Measurements from ENCODE around the gene RNF40. TPM values are rescaled to one million over a fixed set of nuclear protein-coding genes. Genes with fewer than 3 reads are reported as not detected.

Gene RNF40
- total RNA-seq, 1 donor from 2014 or later, result 60.9 TPM

- no peak overlapping the region for H3K27ac ChIP-seq
- intact Hi-C loops (cut with DNase I), result no loop called here
- H3K36me3 ChIP-seq, result no peaks in the 10 kb centered on the region
- no peak for TF ChIP-seq POLR2AphosphoS5 (IDR thresholded peaks at IDR 0.05; ENCODE audit: insufficient read depth in 1 of 2, low read depth in 1 of 2)
- no peak for TF ChIP-seq POLR2A (IDR thresholded peaks at IDR 0.05)
- TF ChIP-seq CTCF (IDR thresholded peaks at IDR 0.05), result no peak
- DNase-seq (ENCODE audit: extremely low spot score in 2 of 2), result no peak
- H3K9me3 ChIP-seq, result no peaks in the 10 kb centered on the region
- H3K4me1 ChIP-seq, result no peaks in the 10 kb centered on the region
- no peaks in the 10 kb centered on the region for H3K27me3 ChIP-seq
- no peak overlapping the region for H3K4me3 ChIP-seq
Observed at GRCh38 chr16:30821891-30822290, 59.8 kb downstream of the RNF40 start.

Small RNAs within 50 kb of the gene (small RNA-seq; reads per million reads assigned to genes)
- not detected for gene RF00017

Other genes with a start within 250 kb of the RNF40 start
- gene ZNF768, start 235.8 kb upstream of the RNF40 start, total RNA-seq, result 30.7 TPM
- 10.6 TPM for gene ZNF747, start 227.5 kb upstream of the RNF40 start, total RNA-seq
- gene ZNF764, start 203.9 kb upstream of the RNF40 start, total RNA-seq, result 18.4 TPM
- gene ZNF688, start 190.6 kb upstream of the RNF40 start, total RNA-seq, result 20.1 TPM
- gene ZNF785, start 176.6 kb upstream of the RNF40 start, total RNA-seq, result 21.6 TPM
- 7.6 TPM for gene ZNF689, start 151.9 kb upstream of the RNF40 start, total RNA-seq
- gene PRR14, start 111.4 kb upstream of the RNF40 start, total RNA-seq, result 60.4 TPM
- gene FBRS, start 103.9 kb upstream of the RNF40 start, total RNA-seq, result 28.7 TPM
- gene SRCAP, start 63.2 kb upstream of the RNF40 start, total RNA-seq, result 28.5 TPM
- 32.9 TPM for gene PHKG2, start 13.9 kb upstream of the RNF40 start, total RNA-seq
- gene CFAP119, start 260 bp upstream of the RNF40 start, total RNA-seq, result 1.7 TPM
- 11.3 TPM for gene ZNF629, start 24.9 kb downstream of the RNF40 start, total RNA-seq
- 38.1 TPM for gene BCL7C, start 131.8 kb downstream of the RNF40 start, total RNA-seq
- gene CTF1, start 134.3 kb downstream of the RNF40 start, total RNA-seq, result 3.2 TPM
- 21.4 TPM for gene FBXL19, start 161.2 kb downstream of the RNF40 start, total RNA-seq
- 27.0 TPM for gene ORAI3, start 186.7 kb downstream of the RNF40 start, total RNA-seq
- gene SETD1A, start 195.4 kb downstream of the RNF40 start, total RNA-seq, result 10.6 TPM
- 14.5 TPM for gene HSD3B7, start 222.9 kb downstream of the RNF40 start, total RNA-seq
- 4.7 TPM for gene STX1B, start 248.3 kb downstream of the RNF40 start, total RNA-seq